ENCODE results near the gene PCMT1.

DNA sequence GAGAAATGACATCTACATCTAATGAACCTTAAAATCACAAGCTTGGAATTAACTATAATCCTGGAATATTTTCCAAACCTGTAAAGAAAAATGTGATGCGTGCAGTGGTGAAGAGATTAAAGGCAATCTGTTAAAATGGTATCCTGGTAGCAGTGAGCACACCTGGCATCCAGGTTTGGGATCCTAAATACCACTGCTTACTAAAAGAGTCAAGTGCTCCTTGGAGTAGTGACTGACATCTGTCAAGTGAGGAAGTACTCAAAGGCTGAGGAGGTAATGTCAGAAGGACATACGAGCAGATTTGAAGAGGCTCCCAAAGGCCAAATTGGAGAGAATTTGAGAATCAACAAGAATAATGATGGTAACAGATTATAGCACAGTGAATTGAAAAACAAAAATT, 32.8 kb downstream of the PCMT1 start:
- TF ChIP-seq, protein P1, sequence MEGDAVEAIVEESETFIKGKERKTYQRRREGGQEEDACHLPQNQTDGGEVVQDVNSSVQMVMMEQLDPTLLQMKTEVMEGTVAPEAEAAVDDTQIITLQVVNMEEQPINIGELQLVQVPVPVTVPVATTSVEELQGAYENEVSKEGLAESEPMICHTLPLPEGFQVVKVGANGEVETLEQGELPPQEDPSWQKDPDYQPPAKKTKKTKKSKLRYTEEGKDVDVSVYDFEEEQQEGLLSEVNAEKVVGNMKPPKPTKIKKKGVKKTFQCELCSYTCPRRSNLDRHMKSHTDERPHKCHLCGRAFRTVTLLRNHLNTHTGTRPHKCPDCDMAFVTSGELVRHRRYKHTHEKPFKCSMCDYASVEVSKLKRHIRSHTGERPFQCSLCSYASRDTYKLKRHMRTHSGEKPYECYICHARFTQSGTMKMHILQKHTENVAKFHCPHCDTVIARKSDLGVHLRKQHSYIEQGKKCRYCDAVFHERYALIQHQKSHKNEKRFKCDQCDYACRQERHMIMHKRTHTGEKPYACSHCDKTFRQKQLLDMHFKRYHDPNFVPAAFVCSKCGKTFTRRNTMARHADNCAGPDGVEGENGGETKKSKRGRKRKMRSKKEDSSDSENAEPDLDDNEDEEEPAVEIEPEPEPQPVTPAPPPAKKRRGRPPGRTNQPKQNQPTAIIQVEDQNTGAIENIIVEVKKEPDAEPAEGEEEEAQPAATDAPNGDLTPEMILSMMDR (optimal IDR thresholded peaks at IDR 0.05 in 1 of 3, IDR thresholded peaks at IDR 0.05 in 1 of 3, conservative IDR thresholded peaks at IDR 0.05 in 1 of 3; ENCODE audit: extremely low read depth in 1 of 3, insufficient read depth in 2 of 3, low read length in 3 of 3): no peak
- no peak for TF ChIP-seq EZH2 (IDR thresholded peaks at IDR 0.05; ENCODE audit: low read length)
